IPS-20b (cell line): ENCODE measurements around the gene ZBTB46.

Source experiments
- H3K27ac ChIP-seq: one replicate; pipeline ENCODE4 v1.5.1; 2013; ENCODE audit warnings: low read length
- H3K27me3 ChIP-seq: 2 replicates; pipeline ENCODE4 v1.6.1; 2013; ENCODE audit warnings: mild to moderate bottlenecking, low read length, inconsistent platforms; ENCODE audit not compliant: insufficient read depth
- H3K36me3 ChIP-seq: 2 replicates; pipeline ENCODE4 v1.6.1; 2013; ENCODE audit warnings: low read depth, mild to moderate bottlenecking, inconsistent platforms, low read length, moderate library complexity; ENCODE audit not compliant: insufficient read depth
- H3K4me1 ChIP-seq: 2 replicates; pipeline ENCODE4 v1.6.1; 2013; ENCODE audit warnings: mild to moderate bottlenecking, control low read depth, inconsistent platforms, low read length, moderate library complexity; ENCODE audit not compliant: insufficient read depth
- H3K4me3 ChIP-seq: 2 replicates; pipeline ENCODE4 v1.5.1; 2013; ENCODE audit warnings: mild to moderate bottlenecking, low read length, inconsistent platforms
- H3K9ac ChIP-seq: 2 replicates; pipeline ENCODE4 v1.6.1; 2013; ENCODE audit warnings: low read depth, mild to moderate bottlenecking, inconsistent platforms, low read length, moderate library complexity
- H3K9me3 ChIP-seq: 2 replicates; pipeline ENCODE4 v1.6.1; 2013; ENCODE audit warnings: mild to moderate bottlenecking, low read depth, low read length, inconsistent platforms; ENCODE audit not compliant: insufficient read depth

Gene ZBTB46

DNA sequence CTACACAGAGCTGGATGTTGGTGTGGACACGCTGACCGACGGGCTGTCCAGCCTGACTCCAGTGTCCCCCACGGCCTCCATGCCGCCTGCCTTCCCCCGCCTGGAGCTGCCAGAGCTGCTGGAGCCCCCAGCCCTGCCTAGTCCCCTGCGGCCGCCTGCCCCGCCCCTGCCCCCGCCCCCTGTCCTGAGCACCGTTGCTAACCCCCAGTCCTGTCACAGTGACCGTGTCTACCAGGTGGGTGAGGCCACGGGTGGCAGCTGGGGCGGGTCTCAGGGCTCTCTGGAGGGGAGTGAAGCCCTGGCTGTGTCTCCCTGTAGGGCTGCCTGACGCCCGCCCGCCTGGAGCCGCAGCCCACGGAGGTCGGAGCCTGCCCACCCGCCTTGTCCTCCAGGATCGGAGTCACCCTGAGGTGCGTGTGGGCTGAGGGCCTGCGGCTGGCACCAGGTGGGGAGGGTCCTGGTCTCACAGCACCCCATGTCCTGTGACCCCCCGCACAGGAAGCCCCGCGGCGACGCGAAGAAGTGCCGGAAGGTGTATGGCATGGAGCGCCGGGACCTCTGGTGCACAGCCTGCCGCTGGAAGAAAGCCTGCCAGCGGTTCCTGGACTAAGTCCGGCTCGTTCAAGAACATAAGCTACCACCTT lies 88.6 kb downstream of the ZBTB46 start:
- H3K9me3 ChIP-seq: no peaks in the 10 kb centered on the region
- no peak overlapping the region for H3K4me3 ChIP-seq
- H3K4me1 ChIP-seq: no peaks in the 10 kb centered on the region
- no peaks in the 10 kb centered on the region; the same call in 1 of the 2 replicates for H3K27me3 ChIP-seq
- no peak overlapping the region for H3K9ac ChIP-seq
- H3K36me3 ChIP-seq: peaks cover 14% of the 10 kb centered on the region; the same call in 1 of the 2 replicates
- H3K27ac ChIP-seq: no peak overlapping the region

GRCh38 chr20:63741676-63742380 lies 89.2 kb downstream of the ZBTB46 start:
- Histone ChIP-seq H3K27me3 (no peaks in the 10 kb centered on the region; the same call in 1 of the 2 replicates), H3K4me1 (no peaks in the 10 kb centered on the region), H3K9me3 (no peaks in the 10 kb centered on the region), H3K36me3 (peaks cover 14% of the 10 kb centered on the region; the same call in 1 of the 2 replicates), H3K27ac (no peak overlapping the region), H3K4me3 (no peak overlapping the region; the same call in 1 of the 2 replicates), H3K9ac (peak overlapping the region; percentile 76)

GRCh38 chr20:63741354-63741675 lies 89.7 kb downstream of the ZBTB46 start:
- no peaks in the 10 kb centered on the region for H3K4me1 ChIP-seq
- H3K27me3 ChIP-seq: no peaks in the 10 kb centered on the region; the same call in 1 of the 2 replicates
- peak overlapping the region; percentile 76 for H3K9ac ChIP-seq
- peaks cover 14% of the 10 kb centered on the region; the same call in 1 of the 2 replicates for H3K36me3 ChIP-seq
- peak overlapping the region; percentile 76 for H3K4me3 ChIP-seq
- H3K9me3 ChIP-seq: no peaks in the 10 kb centered on the region
- H3K27ac ChIP-seq: no peak overlapping the region

DNA sequence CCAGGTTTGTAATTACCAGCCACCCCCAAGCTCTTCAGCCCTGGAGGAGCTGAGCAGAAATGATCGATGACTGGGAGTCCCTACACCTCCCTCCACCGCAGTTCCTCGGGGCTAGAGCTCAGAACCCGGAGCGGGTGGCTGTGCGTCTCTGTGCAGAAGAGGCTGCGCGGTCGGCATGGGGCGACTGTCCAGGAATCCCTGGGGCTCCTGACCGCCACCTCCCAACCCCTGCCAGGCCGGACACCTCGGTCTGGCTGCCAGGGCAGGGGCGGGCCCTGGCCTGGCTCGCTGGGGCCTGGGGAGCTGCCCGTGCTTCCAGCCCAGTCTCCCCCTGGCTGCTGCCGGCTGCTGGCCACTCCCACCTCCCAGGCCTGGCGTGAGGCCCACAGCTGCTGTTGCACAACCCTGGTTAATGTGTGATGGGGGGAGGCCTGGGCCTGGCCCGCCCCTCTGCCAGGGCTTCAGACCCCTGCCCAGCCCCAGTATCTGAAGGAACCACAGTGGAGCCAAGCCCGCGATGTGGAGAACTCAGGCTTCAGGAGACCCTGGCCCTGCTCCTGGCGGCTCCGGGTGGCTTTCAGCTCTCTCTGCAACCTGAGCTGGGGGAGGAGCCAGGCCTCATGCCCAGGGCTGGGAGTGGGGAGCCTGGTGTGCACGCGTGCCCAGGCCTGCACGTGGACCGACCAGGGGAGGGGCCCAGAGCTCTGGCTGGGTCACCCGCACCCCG lies 90.3 kb downstream of the ZBTB46 start:
- H3K4me3 ChIP-seq: peak overlapping the region; percentile 76
- H3K27ac ChIP-seq: no peak overlapping the region
- no peaks in the 10 kb centered on the region for H3K9me3 ChIP-seq
- no peaks in the 10 kb centered on the region for H3K4me1 ChIP-seq
- peak overlapping the region; percentile 76; the same call in 1 of the 2 replicates for H3K9ac ChIP-seq
- peaks cover 16% of the 10 kb centered on the region for H3K36me3 ChIP-seq
- H3K27me3 ChIP-seq: no peaks in the 10 kb centered on the region; the same call in 1 of the 2 replicates

DNA sequence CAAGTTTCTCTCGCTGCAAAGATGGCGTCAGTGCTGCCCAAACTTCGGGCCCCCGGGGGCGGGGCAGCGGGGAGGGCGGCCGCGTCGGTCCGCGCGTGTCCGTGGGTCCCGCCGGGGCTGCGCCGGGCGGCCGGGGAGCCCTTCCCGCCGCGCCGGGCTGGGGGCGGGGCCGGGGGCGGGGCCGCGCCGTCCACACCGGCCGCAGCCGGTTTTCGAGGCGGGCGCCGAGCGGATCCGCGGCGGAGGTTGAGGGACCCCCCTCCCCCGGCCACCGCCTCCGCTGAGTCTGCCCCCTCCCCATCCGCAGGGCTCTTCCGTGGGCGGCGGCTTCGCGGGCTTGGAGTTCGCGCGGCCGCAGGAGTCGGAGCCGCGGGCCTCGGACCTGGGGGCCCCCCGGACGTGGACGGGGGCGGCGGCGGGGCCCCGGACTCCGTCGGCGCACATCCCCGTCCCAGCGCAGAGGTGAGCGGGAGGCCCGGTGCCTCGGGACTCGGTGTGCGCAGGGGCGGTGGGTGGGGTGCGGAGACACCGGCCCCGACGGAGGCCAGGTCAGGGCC lies 90.9 kb downstream of the ZBTB46 start:
- Histone ChIP-seq H3K4me1 (no peaks in the 10 kb centered on the region), H3K4me3 (peak overlapping the region; percentile 76), H3K9ac (peak overlapping the region; percentile 76; the same call in 1 of the 2 replicates), H3K36me3 (peaks cover 23% of the 10 kb centered on the region), H3K27ac (no peak overlapping the region), H3K9me3 (no peaks in the 10 kb centered on the region), H3K27me3 (no peaks in the 10 kb centered on the region; the same call in 1 of the 2 replicates)

GRCh38 chr20:63739130-63740069 lies 91.7 kb downstream of the ZBTB46 start, which contains the start of gene SLC2A4RG:
SLC2A4RG (plus strand) TSS chr20:63739776; CDS start chr20:63739913, 137 bp downstream.
- peak within 1 kb of the TSS; percentile 76 for H3K4me3 ChIP-seq
- H3K4me1 ChIP-seq: no peaks in the 10 kb centered on the region
- H3K9ac ChIP-seq: peak within 1 kb of the TSS; percentile 76; the same call in 1 of the 2 replicates
- no peak within 1 kb of the TSS for H3K27ac ChIP-seq
- no peaks in the 10 kb centered on the region; the same call in 1 of the 2 replicates for H3K27me3 ChIP-seq
- H3K9me3 ChIP-seq: no peaks in the 10 kb centered on the region
- peaks cover 26% of the 10 kb centered on the region for H3K36me3 ChIP-seq

GRCh38 chr20:63738687-63739129 lies 92.4 kb downstream of the ZBTB46 start:
- peaks cover 23% of the 10 kb centered on the region for H3K36me3 ChIP-seq
- H3K9me3 ChIP-seq: no peaks in the 10 kb centered on the region
- H3K27ac ChIP-seq: no peak overlapping the region

DNA sequence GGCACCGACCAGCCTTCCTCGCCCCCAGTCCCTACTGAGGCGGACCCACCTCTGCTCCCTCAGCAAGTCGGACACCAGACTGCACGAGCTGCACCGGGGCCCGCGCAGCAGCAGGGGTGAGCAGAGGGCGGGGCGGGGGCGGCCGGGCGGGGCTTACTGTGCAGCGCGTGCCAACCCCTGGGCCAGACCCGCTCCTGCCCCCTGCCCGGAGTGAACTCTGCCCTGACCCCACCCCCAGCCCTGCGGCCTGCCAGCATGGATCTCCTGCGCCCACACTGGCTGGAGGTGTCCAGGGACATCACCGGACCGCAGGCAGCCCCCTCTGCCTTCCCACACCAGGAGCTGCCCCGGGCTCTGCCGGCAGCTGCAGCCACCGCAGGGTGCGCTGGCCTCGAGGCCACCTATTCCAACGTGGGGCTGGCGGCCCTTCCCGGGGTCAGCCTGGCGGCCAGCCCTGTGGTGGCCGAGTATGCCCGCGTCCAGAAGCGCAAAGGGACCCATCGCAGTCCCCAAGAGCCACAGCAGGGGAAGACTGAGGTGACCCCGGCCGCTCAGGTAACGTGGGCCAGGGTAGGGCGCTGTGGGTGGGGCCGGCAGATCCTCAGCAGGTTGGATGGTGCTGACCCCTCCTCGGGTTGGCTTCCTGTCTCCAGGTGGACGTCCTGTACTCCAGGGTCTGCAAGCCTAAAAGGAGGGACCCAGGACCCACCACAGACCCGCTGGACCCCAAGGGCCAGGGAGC lies 92.9 kb downstream of the ZBTB46 start:
- H3K9ac ChIP-seq: no peak overlapping the region
- no peak overlapping the region for H3K27ac ChIP-seq
- peaks cover 23% of the 10 kb centered on the region for H3K36me3 ChIP-seq
- H3K27me3 ChIP-seq: no peaks in the 10 kb centered on the region; the same call in 1 of the 2 replicates
- no peaks in the 10 kb centered on the region for H3K9me3 ChIP-seq
- peak overlapping the region; percentile 60; the same call in 1 of the 2 replicates for H3K4me3 ChIP-seq
- H3K4me1 ChIP-seq: no peaks in the 10 kb centered on the region

More at GRCh38 chr20:63738687-63739129, 92.4 kb downstream of the ZBTB46 start:
- H3K4me1 ChIP-seq: no peaks in the 10 kb centered on the region
- H3K4me3 ChIP-seq: peak overlapping the region; percentile 60; the same call in 1 of the 2 replicates
- no peaks in the 10 kb centered on the region; the same call in 1 of the 2 replicates for H3K27me3 ChIP-seq
- no peak overlapping the region for H3K9ac ChIP-seq

DNA sequence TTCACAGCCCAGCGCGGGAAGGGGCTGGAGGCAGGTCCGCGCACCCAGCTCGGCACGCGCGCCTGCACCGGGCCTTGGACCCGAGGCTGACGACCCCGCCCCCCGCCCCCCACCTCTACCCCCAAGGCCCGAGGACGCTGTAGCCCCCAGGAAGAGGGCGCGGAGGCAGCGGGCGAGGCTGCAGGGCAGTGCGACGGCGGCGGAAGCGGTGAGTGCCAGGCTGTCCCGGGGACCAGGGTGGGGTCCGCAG lies 93.4 kb downstream of the ZBTB46 start:
- Histone ChIP-seq H3K36me3 (peaks cover 22% of the 10 kb centered on the region), H3K4me3 (no peak overlapping the region), H3K9me3 (no peaks in the 10 kb centered on the region), H3K27ac (no peak overlapping the region), H3K27me3 (no peaks in the 10 kb centered on the region; the same call in 1 of the 2 replicates), H3K9ac (no peak overlapping the region), H3K4me1 (no peaks in the 10 kb centered on the region)
